ENCODE results near the gene CPED1.
A peak's percentile ranks its signal among the peaks of the same experiment; 100 is the strongest.

The CPED1 gene

DNA sequence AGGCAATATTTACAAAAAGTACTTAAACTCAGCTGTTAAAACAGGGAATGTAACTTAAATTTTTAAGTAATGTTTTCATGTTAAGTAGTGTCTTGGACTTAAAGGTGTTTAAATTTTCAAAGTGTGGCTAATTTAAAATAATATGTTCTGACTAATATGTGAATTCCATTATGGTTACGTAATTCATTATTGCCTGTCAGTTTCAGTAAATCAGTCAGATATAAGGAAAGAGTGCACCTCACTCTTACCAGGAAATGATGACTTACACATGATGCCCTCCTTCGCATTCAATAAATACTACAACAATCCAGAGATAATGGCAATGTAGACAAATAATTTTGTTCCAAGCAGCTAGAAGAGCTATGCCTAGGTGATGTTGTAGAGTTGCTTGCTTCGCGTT is 271.3 kb downstream of the CPED1 start:
- TF ChIP-seq ISL1 (CRISPR knock-in tag; IDR thresholded peaks at IDR 0.05): no peak
- TF ChIP-seq, protein P1, sequence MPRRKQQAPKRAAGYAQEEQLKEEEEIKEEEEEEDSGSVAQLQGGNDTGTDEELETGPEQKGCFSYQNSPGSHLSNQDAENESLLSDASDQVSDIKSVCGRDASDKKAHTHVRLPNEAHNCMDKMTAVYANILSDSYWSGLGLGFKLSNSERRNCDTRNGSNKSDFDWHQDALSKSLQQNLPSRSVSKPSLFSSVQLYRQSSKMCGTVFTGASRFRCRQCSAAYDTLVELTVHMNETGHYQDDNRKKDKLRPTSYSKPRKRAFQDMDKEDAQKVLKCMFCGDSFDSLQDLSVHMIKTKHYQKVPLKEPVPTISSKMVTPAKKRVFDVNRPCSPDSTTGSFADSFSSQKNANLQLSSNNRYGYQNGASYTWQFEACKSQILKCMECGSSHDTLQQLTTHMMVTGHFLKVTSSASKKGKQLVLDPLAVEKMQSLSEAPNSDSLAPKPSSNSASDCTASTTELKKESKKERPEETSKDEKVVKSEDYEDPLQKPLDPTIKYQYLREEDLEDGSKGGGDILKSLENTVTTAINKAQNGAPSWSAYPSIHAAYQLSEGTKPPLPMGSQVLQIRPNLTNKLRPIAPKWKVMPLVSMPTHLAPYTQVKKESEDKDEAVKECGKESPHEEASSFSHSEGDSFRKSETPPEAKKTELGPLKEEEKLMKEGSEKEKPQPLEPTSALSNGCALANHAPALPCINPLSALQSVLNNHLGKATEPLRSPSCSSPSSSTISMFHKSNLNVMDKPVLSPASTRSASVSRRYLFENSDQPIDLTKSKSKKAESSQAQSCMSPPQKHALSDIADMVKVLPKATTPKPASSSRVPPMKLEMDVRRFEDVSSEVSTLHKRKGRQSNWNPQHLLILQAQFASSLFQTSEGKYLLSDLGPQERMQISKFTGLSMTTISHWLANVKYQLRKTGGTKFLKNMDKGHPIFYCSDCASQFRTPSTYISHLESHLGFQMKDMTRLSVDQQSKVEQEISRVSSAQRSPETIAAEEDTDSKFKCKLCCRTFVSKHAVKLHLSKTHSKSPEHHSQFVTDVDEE (CRISPR knock-in tag; IDR thresholded peaks at IDR 0.05): no peak
- no peak for TF ChIP-seq SNAI2 (CRISPR knock-in tag; IDR thresholded peaks at IDR 0.05)
- TF ChIP-seq, protein P2, sequence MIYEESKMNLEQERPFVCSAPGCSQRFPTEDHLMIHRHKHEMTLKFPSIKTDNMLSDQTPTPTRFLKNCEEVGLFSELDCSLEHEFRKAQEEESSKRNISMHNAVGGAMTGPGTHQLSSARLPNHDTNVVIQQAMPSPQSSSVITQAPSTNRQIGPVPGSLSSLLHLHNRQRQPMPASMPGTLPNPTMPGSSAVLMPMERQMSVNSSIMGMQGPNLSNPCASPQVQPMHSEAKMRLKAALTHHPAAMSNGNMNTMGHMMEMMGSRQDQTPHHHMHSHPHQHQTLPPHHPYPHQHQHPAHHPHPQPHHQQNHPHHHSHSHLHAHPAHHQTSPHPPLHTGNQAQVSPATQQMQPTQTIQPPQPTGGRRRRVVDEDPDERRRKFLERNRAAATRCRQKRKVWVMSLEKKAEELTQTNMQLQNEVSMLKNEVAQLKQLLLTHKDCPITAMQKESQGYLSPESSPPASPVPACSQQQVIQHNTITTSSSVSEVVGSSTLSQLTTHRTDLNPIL (CRISPR knock-in tag; IDR thresholded peaks at IDR 0.05; ENCODE audit: low read depth): no peak
- no peak for TF ChIP-seq ZFP3 (CRISPR knock-in tag; IDR thresholded peaks at IDR 0.05)
- TF ChIP-seq ESRRG (CRISPR knock-in tag; IDR thresholded peaks at IDR 0.05): no peak
- TF ChIP-seq RARB (CRISPR knock-in tag; IDR thresholded peaks at IDR 0.05): no peak
- TF ChIP-seq ZFP30 (CRISPR knock-in tag; IDR thresholded peaks at IDR 0.05): no peak
- no peak for TF ChIP-seq PPARA (CRISPR knock-in tag; IDR thresholded peaks at IDR 0.05; ENCODE audit: borderline replicate concordance)
- TF ChIP-seq ZNF565 (CRISPR knock-in tag; conservative IDR thresholded peaks at IDR 0.05; ENCODE audit: low read depth): no peak
- TF ChIP-seq TCF4 (CRISPR knock-in tag; IDR thresholded peaks at IDR 0.05; ENCODE audit: borderline replicate concordance): no peak
- ATAC-seq: 0 out of 3 replicates have a peak, but pooled peaks have one; percentile 22

DNA sequence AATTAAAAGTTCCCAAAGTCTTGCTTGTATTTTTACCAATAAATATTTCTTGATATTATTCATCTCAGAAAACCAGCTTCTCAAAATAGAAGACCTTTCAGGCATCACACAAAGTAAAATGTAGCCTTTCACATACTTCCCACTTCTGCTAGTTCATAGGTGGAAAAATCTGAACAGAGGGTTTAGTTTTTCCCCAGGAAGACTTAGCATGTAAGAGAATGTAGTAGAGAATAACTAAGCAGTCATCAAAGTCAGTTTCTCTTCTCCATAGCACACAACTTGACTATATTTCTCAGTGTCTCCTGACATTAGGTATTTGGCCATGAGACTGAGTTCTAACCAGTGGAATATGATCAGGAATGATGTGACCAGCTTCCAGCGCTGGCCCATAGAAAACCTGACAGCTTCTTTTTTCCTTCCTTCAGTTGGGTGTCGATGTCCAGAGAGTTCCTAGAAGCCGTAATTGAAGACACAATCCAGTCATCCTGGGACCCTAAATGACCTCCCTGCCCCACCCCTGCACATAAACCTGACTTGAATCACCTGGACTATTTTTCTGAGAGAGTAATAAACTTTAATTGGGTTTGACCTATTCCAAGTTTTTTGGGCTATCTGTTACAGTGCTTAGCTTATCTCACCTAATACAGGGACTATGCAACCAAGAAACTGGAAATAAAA is 272.8 kb downstream of the CPED1 start:
- TF ChIP-seq OSR1 (CRISPR knock-in tag; IDR thresholded peaks at IDR 0.05) (no peak), ESRRG (CRISPR knock-in tag; IDR thresholded peaks at IDR 0.05) (no peak), TCF4 (CRISPR knock-in tag; IDR thresholded peaks at IDR 0.05; ENCODE audit: borderline replicate concordance) (no peak)
- TF ChIP-seq, protein P3, sequence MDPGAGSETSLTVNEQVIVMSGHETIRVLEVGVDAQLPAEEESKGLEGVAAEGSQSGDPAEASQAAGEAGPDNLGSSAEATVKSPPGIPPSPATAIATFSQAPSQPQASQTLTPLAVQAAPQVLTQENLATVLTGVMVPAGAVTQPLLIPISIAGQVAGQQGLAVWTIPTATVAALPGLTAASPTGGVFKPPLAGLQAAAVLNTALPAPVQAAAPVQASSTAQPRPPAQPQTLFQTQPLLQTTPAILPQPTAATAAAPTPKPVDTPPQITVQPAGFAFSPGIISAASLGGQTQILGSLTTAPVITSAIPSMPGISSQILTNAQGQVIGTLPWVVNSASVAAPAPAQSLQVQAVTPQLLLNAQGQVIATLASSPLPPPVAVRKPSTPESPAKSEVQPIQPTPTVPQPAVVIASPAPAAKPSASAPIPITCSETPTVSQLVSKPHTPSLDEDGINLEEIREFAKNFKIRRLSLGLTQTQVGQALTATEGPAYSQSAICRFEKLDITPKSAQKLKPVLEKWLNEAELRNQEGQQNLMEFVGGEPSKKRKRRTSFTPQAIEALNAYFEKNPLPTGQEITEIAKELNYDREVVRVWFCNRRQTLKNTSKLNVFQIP (CRISPR knock-in tag; IDR thresholded peaks at IDR 0.05; ENCODE audit: borderline replicate concordance, low read depth): no peak
- ATAC-seq: no peak

DNA sequence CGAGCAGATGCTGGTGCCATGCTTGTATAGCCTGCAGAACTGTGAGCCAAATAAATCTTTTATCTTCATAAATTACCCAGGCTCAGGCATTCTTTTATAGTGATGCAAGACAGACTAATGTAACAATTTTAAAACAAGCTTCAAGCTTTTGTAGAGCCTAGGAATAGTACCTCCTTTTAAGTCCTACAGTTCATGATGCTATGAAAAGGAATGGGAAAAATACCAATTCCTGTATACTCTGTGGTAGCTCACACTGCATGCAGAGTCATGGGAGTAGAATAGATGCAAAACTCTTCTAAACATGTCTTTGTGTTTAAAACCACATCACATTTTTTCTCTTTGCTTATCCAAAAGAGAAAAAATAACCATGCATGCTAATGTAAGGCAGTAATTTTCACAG is 273.7 kb downstream of the CPED1 start:
- no peak for ATAC-seq
- no peak for TF ChIP-seq RARB (CRISPR knock-in tag; IDR thresholded peaks at IDR 0.05)
- TF ChIP-seq, protein P2 (CRISPR knock-in tag; IDR thresholded peaks at IDR 0.05; ENCODE audit: low read depth): no peak
- no peak for TF ChIP-seq GLIS3 (CRISPR knock-in tag; IDR thresholded peaks at IDR 0.05)
- no peak for TF ChIP-seq TOX (CRISPR knock-in tag; IDR thresholded peaks at IDR 0.05; ENCODE audit: borderline replicate concordance)
- no peak for TF ChIP-seq BACH2 (CRISPR knock-in tag; IDR thresholded peaks at IDR 0.05; ENCODE audit: borderline replicate concordance)
- TF ChIP-seq, protein P4, sequence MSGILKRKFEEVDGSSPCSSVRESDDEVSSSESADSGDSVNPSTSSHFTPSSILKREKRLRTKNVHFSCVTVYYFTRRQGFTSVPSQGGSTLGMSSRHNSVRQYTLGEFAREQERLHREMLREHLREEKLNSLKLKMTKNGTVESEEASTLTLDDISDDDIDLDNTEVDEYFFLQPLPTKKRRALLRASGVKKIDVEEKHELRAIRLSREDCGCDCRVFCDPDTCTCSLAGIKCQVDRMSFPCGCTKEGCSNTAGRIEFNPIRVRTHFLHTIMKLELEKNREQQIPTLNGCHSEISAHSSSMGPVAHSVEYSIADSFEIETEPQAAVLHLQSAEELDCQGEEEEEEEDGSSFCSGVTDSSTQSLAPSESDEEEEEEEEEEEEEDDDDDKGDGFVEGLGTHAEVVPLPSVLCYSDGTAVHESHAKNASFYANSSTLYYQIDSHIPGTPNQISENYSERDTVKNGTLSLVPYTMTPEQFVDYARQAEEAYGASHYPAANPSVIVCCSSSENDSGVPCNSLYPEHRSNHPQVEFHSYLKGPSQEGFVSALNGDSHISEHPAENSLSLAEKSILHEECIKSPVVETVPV (CRISPR knock-in tag; IDR thresholded peaks at IDR 0.05): no peak
- TF ChIP-seq ZNF8 (CRISPR knock-in tag; IDR thresholded peaks at IDR 0.05): no peak
- TF ChIP-seq SNAI2 (CRISPR knock-in tag; IDR thresholded peaks at IDR 0.05): no peak
- TF ChIP-seq, protein P3 (CRISPR knock-in tag; IDR thresholded peaks at IDR 0.05; ENCODE audit: borderline replicate concordance, low read depth): no peak
- no peak for TF ChIP-seq OSR1 (CRISPR knock-in tag; IDR thresholded peaks at IDR 0.05)
- TF ChIP-seq ZNF565 (CRISPR knock-in tag; conservative IDR thresholded peaks at IDR 0.05; ENCODE audit: low read depth): no peak
- no peak for TF ChIP-seq ESRRG (CRISPR knock-in tag; IDR thresholded peaks at IDR 0.05)
- no peak for TF ChIP-seq ZFP3 (CRISPR knock-in tag; IDR thresholded peaks at IDR 0.05)
- no peak for TF ChIP-seq PPARA (CRISPR knock-in tag; IDR thresholded peaks at IDR 0.05; ENCODE audit: borderline replicate concordance)

Data from SK-N-SH treated with all-trans-retinoic acid at 6 μM for 48 hours (cell line).